ENCODE measurements around the gene ST3GAL4.

Gene ST3GAL4

GRCh38 chr11:126444072-126444471, 88.6 kb downstream of the ST3GAL4 start:
- TF ChIP-seq Cebpa-rat (IDR thresholded peaks at IDR 0.05), result no peak
- Histone ChIP-seq H3K4me1 (peaks cover 11 to 77% (median 61%) of the 10 kb centered on the region in 10 experiments), H3K4me2 (peak overlapping the region in 10 of 11 experiments; percentile 33 to 98 (median 78); a peak in 18 of 22 replicates), H3K9ac (peak overlapping the region in 1 of 11 experiments; percentile 64; a peak in 2 of 22 replicates), H3K36me3 (no peaks in the 10 kb centered on the region), H3K27ac (peak overlapping the region in 1 of 11 experiments; percentile 51; a peak in 3 of 22 replicates), H3K4me3 (0 out of 20 replicates have a peak overlapping the region, but pooled peaks of 1 of the 10 experiments have one; percentile 38), H3K9me3 (replicated peaks in 1 of 11) (no peaks in the 10 kb centered on the region), H3K27me3 (peaks cover 0 to 18% (median 0%) of the 10 kb centered on the region in 11 experiments; a peak in 4 of 22 replicates), H4K20me1 (peaks cover 0 to 12% (median 0%) of the 10 kb centered on the region in 11 experiments; a peak in 2 of 22 replicates)

GRCh38 chr11:126446581-126446980, 91.1 kb downstream of the ST3GAL4 start:
- peaks cover 0 to 18% (median 0%) of the 10 kb centered on the region in 11 experiments; a peak in 4 of 22 replicates for H3K27me3 ChIP-seq
- 0 out of 22 replicates have a peak overlapping the region, but pooled peaks of 1 of the 11 experiments have one; percentile 98 for H3K4me2 ChIP-seq
- H3K4me1 ChIP-seq, result peaks cover 11 to 57% (median 44%) of the 10 kb centered on the region in 10 experiments

DNA sequence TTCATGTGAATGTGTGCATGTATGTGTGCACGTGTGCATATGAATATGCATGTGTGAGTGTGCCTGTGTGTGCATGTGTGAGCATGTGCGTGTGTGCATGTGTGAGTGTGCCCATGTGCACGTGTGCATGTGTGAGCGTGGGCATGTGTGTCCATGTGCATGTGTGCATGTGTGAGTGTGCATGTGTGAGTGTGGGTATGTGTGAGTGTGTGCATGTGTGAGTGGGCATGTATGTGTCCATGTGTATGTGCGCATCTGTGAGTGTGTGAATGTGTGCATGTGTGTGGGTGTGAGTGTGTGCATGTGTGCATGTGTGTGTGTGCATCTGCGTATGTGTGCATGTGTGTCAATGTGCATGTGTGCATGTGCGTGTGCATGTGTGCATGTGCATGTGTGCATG, 94.7 kb downstream of the ST3GAL4 start:
- peaks cover 5 to 56% (median 40%) of the 10 kb centered on the region in 10 experiments; a peak in 18 of 20 replicates for H3K4me1 ChIP-seq

More at GRCh38 chr11:126446581-126446980, 91.1 kb downstream of the ST3GAL4 start:
- Histone ChIP-seq H3K27ac (no peak overlapping the region), H3K4me3 (no peak overlapping the region), H3K36me3 (no peaks in the 10 kb centered on the region), H4K20me1 (peaks cover 0 to 12% (median 0%) of the 10 kb centered on the region in 11 experiments; a peak in 1 of 22 replicates), H3K9ac (no peak overlapping the region), H3K9me3 (replicated peaks in 1 of 11) (peaks cover 0 to 12% (median 0%) of the 10 kb centered on the region in 11 experiments; a peak in 6 of 22 replicates)
- TF ChIP-seq Cebpa-rat (IDR thresholded peaks at IDR 0.05), result no peak

GRCh38 chr11:126450806-126451205, 95.3 kb downstream of the ST3GAL4 start:
- Histone ChIP-seq H3K27ac (no peak overlapping the region), H3K9ac (no peak overlapping the region), H3K4me2 (no peak overlapping the region), H3K4me1 (peaks cover 5 to 56% (median 41%) of the 10 kb centered on the region in 10 experiments; a peak in 18 of 20 replicates), H3K9me3 (replicated peaks in 1 of 11) (peaks cover 0 to 12% (median 0%) of the 10 kb centered on the region in 11 experiments; a peak in 6 of 22 replicates), H3K27me3 (peaks cover 0 to 7% (median 0%) of the 10 kb centered on the region in 11 experiments; a peak in 1 of 22 replicates), H3K4me3 (no peak overlapping the region), H3K36me3 (no peaks in the 10 kb centered on the region), H4K20me1 (no peaks in the 10 kb centered on the region)
- TF ChIP-seq Cebpa-rat (IDR thresholded peaks at IDR 0.05), result no peak

More for the DNA sequence above, 94.7 kb downstream of the ST3GAL4 start:
- no peak overlapping the region for H3K9ac ChIP-seq
- no peak overlapping the region for H3K4me3 ChIP-seq
- H3K9me3 ChIP-seq (replicated peaks in 1 of 11), result peaks cover 0 to 12% (median 0%) of the 10 kb centered on the region in 11 experiments; a peak in 6 of 22 replicates
- H3K27me3 ChIP-seq, result peaks cover 0 to 7% (median 0%) of the 10 kb centered on the region in 11 experiments; a peak in 1 of 22 replicates
- H3K4me2 ChIP-seq, result no peak overlapping the region
- TF ChIP-seq Cebpa-rat (IDR thresholded peaks at IDR 0.05), result no peak
- no peaks in the 10 kb centered on the region for H4K20me1 ChIP-seq
- H3K36me3 ChIP-seq, result no peaks in the 10 kb centered on the region
- no peak overlapping the region for H3K27ac ChIP-seq

GRCh38 chr11:126451211-126451802, 95.8 kb downstream of the ST3GAL4 start:
- H3K4me2 ChIP-seq, result peak overlapping the region in 8 of 11 experiments; percentile 42 to 78 (median 70); a peak in 10 of 22 replicates

GRCh38 chr11:126452241-126453101, 97.0 kb downstream of the ST3GAL4 start:
- peaks cover 0 to 12% (median 0%) of the 10 kb centered on the region in 11 experiments; a peak in 6 of 22 replicates for H3K9me3 ChIP-seq (replicated peaks in 1 of 11)
- peak overlapping the region in 9 of 11 experiments; percentile 16 to 78 (median 69); a peak in 18 of 22 replicates for H3K4me2 ChIP-seq
- H3K9ac ChIP-seq, result peak overlapping the region in 4 of 11 experiments; percentile 3 to 37 (median 27); a peak in 5 of 22 replicates
- peaks cover 0 to 7% (median 0%) of the 10 kb centered on the region in 11 experiments; a peak in 1 of 22 replicates for H3K27me3 ChIP-seq
- H3K36me3 ChIP-seq, result no peaks in the 10 kb centered on the region
- H3K4me3 ChIP-seq, result no peak overlapping the region
- peaks cover 19 to 64% (median 56%) of the 10 kb centered on the region in 10 experiments for H3K4me1 ChIP-seq
- no peaks in the 10 kb centered on the region for H4K20me1 ChIP-seq
- TF ChIP-seq Cebpa-rat (IDR thresholded peaks at IDR 0.05), result no peak
- no peak overlapping the region for H3K27ac ChIP-seq

More at GRCh38 chr11:126451211-126451802, 95.8 kb downstream of the ST3GAL4 start:
- Histone ChIP-seq H3K9me3 (replicated peaks in 1 of 11) (peaks cover 0 to 12% (median 0%) of the 10 kb centered on the region in 11 experiments; a peak in 6 of 22 replicates), H3K4me3 (no peak overlapping the region), H3K27ac (no peak overlapping the region), H3K4me1 (peaks cover 7 to 56% (median 45%) of the 10 kb centered on the region in 10 experiments), H3K9ac (no peak overlapping the region; a peak in 1 of 22 replicates), H3K36me3 (no peaks in the 10 kb centered on the region), H3K27me3 (peaks cover 0 to 7% (median 0%) of the 10 kb centered on the region in 11 experiments; a peak in 1 of 22 replicates), H4K20me1 (no peaks in the 10 kb centered on the region)
- no peak for TF ChIP-seq Cebpa-rat (IDR thresholded peaks at IDR 0.05)

- Histone ChIP-seq H3K4me2 (peak overlapping the region; percentile 39 to 78 (median 64); a peak in 20 of 22 replicates), H4K20me1 (no peaks in the 10 kb centered on the region), H3K4me3 (no peak overlapping the region), H3K9ac (peak overlapping the region in 3 of 11 experiments; percentile 16 to 41 (median 36); a peak in 3 of 22 replicates), H3K4me1 (peaks cover 37 to 99% (median 93%) of the 10 kb centered on the region in 10 experiments), H3K27ac (peak overlapping the region in 8 of 11 experiments; percentile 27 to 66 (median 50); a peak in 13 of 22 replicates), H3K9me3 (replicated peaks in 1 of 11) (peaks cover 0 to 3% (median 0%) of the 10 kb centered on the region in 11 experiments; a peak in 5 of 22 replicates), H3K27me3 (peaks cover 0 to 7% (median 0%) of the 10 kb centered on the region in 11 experiments; a peak in 1 of 22 replicates), H3K36me3 (no peaks in the 10 kb centered on the region)
- no peak for TF ChIP-seq Cebpa-rat (IDR thresholded peaks at IDR 0.05)
Measured at GRCh38 chr11:126456089-126456488, 100.6 kb downstream of the ST3GAL4 start.
